GM12891 (cell line): ENCODE measurements around the gene HTT. TPM values are rescaled to one million over a fixed set of nuclear protein-coding genes. Genes with fewer than 3 reads are reported as not detected.
A peak's percentile ranks its signal among the peaks of the same experiment; 100 is the strongest.

Experiments
- DNase-seq: peaks from one replicate; pipeline ENCODE4 v3.0.0; 2011; ENCODE audit warnings: low spot score; ENCODE audit not compliant: insufficient read length
- FAIRE-seq: peaks from 2 replicates; lab custom pipeline; 2011; peaks lifted over from hg19 to GRCh38; lab: Jason Lieb, UNC
- PAX5 ChIP-seq: IDR thresholded peaks from 2 replicates; pipeline ENCODE4 v1.6.1; 2011; ENCODE audit warnings: low read length, moderate library complexity, mild to moderate bottlenecking; ENCODE audit not compliant: insufficient read depth, severe bottlenecking
- POLR2A ChIP-seq: IDR thresholded peaks from 2 replicates; pipeline ENCODE4 v1.6.1; 2011; ENCODE audit warnings: low read depth, low read length, control low read depth
- POLR2AphosphoS5 ChIP-seq: IDR thresholded peaks from 2 replicates; pipeline ENCODE4 v1.6.1; 2011; ENCODE audit warnings: low read depth, low read length, control low read depth
- POU2F2 ChIP-seq: IDR thresholded peaks from 2 replicates; pipeline ENCODE4 v1.6.1; 2011; ENCODE audit warnings: low read depth, mild to moderate bottlenecking, control low read depth, low read length, moderate library complexity
- SPI1 ChIP-seq: IDR thresholded peaks from 2 replicates; pipeline ENCODE4 v1.6.1; 2011; ENCODE audit warnings: low read depth, low read length, control low read depth
- TAF1 ChIP-seq: IDR thresholded peaks from 2 replicates; pipeline ENCODE4 v1.6.1; 2011; ENCODE audit warnings: low read depth, low read length, control low read depth
- polyA plus RNA-seq: library from polyadenylated mRNA; unstranded; fragments of >200 nt; gene quantifications from one replicate; pipeline ENCODE4 v1.2.1, GENCODE V29; 2012; ENCODE audit warnings: low read depth, missing spikeins, inconsistent platforms; ENCODE audit not compliant: missing spikeins

Gene HTT
- 42.3 TPM for polyA plus RNA-seq

DNA sequence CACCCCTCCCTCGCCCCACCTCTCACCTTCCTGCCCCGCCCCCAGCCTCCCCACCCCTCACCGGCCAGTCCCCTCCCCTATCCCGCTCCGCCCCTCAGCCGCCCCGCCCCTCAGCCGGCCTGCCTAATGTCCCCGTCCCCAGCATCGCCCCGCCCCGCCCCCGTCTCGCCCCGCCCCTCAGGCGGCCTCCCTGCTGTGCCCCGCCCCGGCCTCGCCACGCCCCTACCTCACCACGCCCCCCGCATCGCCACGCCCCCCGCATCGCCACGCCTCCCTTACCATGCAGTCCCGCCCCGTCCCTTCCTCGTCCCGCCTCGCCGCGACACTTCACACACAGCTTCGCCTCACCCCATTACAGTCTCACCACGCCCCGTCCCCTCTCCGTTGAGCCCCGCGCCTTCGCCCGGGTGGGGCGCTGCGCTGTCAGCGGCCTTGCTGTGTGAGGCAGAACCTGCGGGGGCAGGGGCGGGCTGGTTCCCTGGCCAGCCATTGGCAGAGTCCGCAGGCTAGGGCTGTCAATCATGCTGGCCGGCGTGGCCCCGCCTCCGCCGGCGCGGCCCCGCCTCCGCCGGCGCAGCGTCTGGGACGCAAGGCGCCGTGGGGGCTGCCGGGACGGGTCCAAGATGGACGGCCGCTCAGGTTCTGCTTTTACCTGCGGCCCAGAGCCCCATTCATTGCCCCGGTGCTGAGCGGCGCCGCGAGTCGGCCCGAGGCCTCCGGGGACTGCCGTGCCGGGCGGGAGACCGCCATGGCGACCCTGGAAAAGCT lies at the start of gene HTT, which contains the start of gene HTT-AS:
TSS of gene HTT (plus strand) at position 604 of the 768 bp plus-strand sequence. CDS start at position 749, 145 bp downstream.
TSS of gene HTT-AS (minus strand) at position 461 of the 768 bp plus-strand sequence.
- TF ChIP-seq POLR2AphosphoS5 (peak; percentile 22; the same call in 1 of the 2 replicates), SPI1 (no peak), POU2F2 (no peak), POLR2A (peak; percentile 67), PAX5 (no peak), TAF1 (peak; percentile 95)
- DNase-seq (peak; percentile 85), FAIRE-seq (peak; percentile 99)

DNA sequence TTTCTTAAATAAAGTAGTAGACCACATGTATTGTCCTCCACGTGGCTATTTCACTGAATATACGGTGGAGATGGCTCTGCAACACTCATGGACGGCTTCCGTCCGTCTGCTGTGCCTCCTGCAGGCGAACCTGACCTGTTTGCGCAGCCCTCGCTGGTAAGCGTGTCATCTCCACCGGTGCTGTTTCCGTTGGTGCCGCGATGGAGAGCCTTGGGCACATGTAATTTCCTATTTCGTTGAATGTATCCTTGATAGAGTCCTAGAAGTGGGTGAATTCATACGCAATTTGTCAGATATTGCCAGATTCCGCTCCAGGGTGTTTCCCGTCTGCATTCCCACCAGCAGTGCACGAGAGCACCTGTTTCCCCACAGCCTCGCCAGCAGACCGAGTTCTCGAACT lies 48.6 kb upstream of the HTT start:
- DNase-seq (no peak), FAIRE-seq (no peak)
- TF ChIP-seq SPI1, result no peak
- TF ChIP-seq POU2F2, result no peak

DNA sequence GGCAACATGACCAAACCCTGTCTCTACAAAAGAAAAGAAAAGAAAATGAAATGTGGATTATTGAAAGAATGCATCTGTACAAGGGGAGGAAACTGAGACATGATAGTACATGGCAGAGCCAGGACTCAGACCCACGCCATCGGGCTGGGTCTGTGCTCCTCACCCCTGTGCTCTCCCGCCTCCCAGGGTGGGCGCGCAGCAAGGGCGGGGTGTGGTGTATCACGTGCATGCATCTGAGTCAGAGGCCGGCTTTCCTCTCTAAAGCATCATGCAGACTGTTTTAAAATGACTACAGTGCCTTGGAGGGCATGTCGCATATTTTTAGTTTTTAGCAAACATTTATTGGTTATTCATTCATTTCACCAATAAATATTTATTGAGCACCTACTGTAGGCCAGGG lies 47.9 kb upstream of the HTT start:
- DNase-seq, result no peak
- FAIRE-seq, result no peak
- TF ChIP-seq POLR2A (no peak), TAF1 (no peak), PAX5 (no peak), POLR2AphosphoS5 (no peak), SPI1 (no peak)

DNA sequence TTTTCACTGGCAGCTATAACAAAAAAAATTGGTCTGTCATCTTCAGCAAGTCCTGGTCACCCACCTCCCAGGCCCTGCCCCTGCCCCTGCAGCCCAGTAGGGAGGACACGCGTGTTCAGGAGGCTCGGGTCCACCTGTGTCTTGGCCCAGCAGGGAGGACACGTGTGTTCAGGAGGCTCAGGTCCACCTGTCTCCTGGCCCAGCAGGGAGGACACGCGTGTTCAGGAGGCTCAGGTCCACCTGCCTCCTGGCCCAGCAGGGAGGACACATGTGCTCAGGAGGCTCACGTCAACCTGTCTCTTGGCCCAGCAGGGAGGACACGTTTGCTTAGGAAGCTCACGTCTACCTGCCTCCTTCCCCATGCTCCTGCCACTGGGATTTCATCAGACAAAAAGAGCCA lies 45.0 kb upstream of the HTT start:
- DNase-seq (no peak), FAIRE-seq (no peak)
- no peak for TF ChIP-seq POLR2AphosphoS5
- no peak for TF ChIP-seq TAF1
- TF ChIP-seq SPI1, result no peak
- TF ChIP-seq PAX5, result no peak
- TF ChIP-seq POU2F2, result no peak
- TF ChIP-seq POLR2A, result no peak

DNA sequence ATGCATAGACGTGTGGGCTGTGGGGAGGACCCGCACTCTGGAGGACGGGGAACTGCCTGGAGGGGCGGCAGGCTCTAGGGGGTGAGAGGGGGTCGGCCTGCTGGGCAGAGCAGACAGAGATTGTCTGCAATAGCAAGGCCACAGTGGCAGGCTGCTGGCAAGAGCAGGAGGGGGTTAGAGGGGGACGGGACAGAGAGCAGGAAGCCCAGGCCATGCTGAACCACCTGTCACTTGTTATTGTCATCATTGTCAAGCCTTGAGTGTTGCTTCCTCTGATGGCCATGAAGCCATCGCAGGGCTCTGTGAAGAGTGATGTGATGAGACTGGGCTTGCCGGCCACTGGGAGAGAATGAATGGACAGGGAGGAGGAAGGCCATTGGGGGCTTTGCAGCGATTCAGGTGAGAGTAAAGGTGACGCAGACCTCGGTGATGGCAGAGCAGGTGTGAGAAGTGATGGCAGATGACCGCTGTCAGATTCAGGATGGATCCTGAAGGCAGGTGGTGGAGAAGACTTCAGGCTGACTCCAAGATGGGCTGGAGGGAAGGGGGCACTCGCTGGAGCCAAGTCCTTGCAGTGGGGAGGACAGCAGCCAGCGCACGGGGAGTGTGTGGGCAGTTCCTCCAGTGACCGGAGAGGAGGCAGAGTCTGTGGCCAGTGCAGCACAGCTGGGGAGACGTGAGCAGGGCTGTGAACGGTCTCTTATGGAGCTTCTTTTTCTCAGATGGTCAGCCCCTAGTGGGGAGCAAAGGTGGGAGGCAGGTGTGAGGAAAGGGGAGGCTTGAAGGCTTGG lies 43.7 kb upstream of the HTT start:
- DNase-seq (no peak), FAIRE-seq (no peak)
- TF ChIP-seq SPI1, result no peak
- TF ChIP-seq TAF1, result no peak
- no peak for TF ChIP-seq POLR2A
- TF ChIP-seq POU2F2, result no peak
- no peak for TF ChIP-seq PAX5
- TF ChIP-seq POLR2AphosphoS5, result no peak

DNA sequence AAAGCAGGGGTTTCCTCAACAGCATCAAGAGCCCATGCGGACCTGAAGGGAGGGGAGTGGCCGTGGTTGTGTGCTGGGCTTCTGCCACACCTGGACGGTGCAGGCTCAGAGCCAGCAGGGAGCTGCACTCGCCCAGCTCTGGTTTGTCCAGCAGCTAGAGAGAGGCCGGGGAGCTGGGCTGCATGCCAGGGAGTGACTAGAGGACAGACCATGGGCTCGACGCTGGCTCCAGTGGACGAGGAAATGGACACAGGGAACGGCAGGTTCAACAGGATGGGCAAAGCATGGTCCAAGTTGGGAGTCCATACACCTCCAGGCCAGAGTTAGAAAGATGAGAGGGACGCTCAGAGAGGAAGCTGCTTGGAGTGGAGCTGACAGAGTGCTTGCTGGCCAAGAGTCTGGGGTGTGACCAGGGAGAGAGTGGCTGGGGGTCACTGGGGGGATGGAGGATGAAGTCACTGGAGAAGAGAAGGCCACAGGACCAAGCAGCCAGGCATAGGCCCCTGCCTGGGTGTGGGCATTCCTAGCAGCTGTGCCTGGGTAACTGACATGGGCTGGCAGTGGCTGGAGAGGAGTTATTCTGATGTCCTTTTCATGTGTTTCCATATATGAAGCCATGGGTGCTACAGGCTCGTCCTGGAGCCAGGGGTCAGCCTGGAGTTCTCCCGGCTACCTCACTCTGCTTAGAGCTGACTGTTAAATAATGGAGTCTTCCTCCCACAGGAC lies 43.0 kb upstream of the HTT start:
- no peak for DNase-seq
- TF ChIP-seq POU2F2 (no peak), PAX5 (no peak), TAF1 (no peak), POLR2A (no peak), SPI1 (no peak), POLR2AphosphoS5 (no peak)
- no peak for FAIRE-seq

DNA sequence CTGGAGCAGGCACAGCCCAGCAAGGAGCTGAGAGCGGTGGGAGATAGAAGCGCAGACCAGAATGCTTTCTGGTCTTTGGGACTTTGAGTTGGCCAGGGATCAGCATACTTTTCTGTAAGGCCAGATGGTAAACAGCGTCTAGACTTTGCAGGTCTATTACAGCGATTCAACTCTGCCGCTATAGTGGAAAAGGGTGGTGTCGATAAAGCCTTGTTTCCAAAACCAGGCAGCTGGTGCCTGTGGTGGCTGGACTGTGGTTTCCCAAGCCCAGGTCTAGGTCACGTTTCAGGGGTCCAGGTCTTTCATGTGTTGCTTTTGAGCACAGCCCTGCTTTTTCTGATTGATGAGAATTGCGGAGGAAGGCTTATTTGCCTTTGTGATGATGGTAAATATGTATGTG lies 40.2 kb upstream of the HTT start:
- DNase-seq, result no peak
- no peak for FAIRE-seq
- TF ChIP-seq POLR2A, result no peak
- TF ChIP-seq PAX5, result no peak
- TF ChIP-seq SPI1, result no peak
- TF ChIP-seq TAF1, result no peak
- no peak for TF ChIP-seq POU2F2
- TF ChIP-seq POLR2AphosphoS5, result no peak

DNA sequence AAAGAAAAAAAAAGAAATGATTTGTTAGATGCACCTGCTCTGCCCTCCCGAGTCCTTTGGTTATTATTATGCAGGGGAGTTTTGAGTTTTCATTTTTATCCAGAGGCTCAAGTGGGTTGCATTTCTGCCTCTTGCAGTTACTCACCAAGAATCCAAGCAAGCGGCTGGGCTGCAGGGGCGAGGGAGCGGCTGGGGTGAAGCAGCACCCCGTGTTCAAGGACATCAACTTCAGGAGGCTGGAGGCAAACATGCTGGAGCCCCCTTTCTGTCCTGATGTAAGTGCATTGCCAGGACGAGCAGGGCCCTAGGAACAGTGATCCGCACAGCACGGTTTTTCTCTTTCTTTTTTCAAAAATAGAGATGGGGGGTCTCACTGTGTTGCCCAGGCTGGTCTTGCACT lies 39.2 kb upstream of the HTT start:
- DNase-seq, result no peak
- TF ChIP-seq POU2F2 (no peak), POLR2A (no peak), SPI1 (no peak), TAF1 (no peak), POLR2AphosphoS5 (no peak), PAX5 (no peak)
- FAIRE-seq, result no peak

DNA sequence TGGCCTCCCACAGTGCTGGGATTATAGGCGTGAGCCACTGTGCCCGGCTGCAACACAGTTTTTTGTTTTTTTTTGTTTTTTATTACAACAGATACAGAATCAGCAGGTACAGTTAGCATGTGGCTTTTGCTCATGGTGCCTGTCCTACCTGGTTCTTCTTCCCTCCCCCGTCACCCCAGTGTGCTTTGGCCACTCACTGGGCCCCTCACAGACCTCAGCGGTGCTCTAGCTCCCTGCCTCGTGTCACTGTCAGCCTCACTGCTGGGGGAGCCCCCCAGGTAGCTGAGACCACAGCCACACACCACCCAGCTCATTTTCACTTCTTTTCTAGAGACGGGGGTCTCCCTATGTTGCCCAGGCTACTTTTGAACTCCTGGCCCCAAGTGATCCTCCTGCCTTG lies 38.8 kb upstream of the HTT start:
- no peak for TF ChIP-seq PAX5
- TF ChIP-seq POLR2AphosphoS5, result no peak
- no peak for TF ChIP-seq SPI1
- no peak for TF ChIP-seq POU2F2
- TF ChIP-seq POLR2A, result no peak
- no peak for TF ChIP-seq TAF1
- no peak for DNase-seq
- peak; percentile 9 for FAIRE-seq
